Heart left ventricle (tissue), 16 donors: ENCODE data around the gene SPO11. TPM values are rescaled to one million over a fixed set of nuclear protein-coding genes. Genes with fewer than 3 reads are reported as not detected.

Experiments used
- ATAC-seq, 4 donors: fragments of 200-7000 bp; cut with Tn5 transposase; one replicate each; pipeline ENCODE4 v1.9.1; 2020 to 2022; ENCODE audit warnings: moderate library complexity in 4 of 4, mild to moderate bottlenecking in 3 of 4, moderate number of reproducible peaks in 1 of 4
- DNase-seq, 5 donors: peaks; one replicate each; pipeline ENCODE4 v3.0.0-alpha.2; 2020
- H3K27ac ChIP-seq, 12 donors: fragments of 200-600 bp; sonication (generic) in 4 of 12; one replicate each; pipeline versions ENCODE4 v1.5.0 to v1.8.0; 2016 to 2022; ENCODE audit warnings: mild to moderate bottlenecking in 2 of 12
- H3K27me3 ChIP-seq, 9 donors: fragments of 200-600 bp; sonication (generic) in 2 of 9; one replicate each; pipeline versions ENCODE4 v1.5.1 to v1.8.0; 2016 to 2022; ENCODE audit warnings: mild to moderate bottlenecking in 3 of 9
- H3K36me3 ChIP-seq, 9 donors: fragments of 200-600 bp; sonication (generic) in 2 of 9; one replicate each; pipeline versions ENCODE4 v1.5.0 to v1.8.0; 2018 to 2022; ENCODE audit warnings: mild to moderate bottlenecking in 2 of 9
- H3K4me1 ChIP-seq, 12 donors: fragments of 200-600 bp; sonication (generic) in 4 of 12; one replicate each; pipeline versions ENCODE4 v1.5.0 to v1.8.0; 2016 to 2022; ENCODE audit warnings: mild to moderate bottlenecking in 3 of 12
- H3K4me3 ChIP-seq, 12 donors: fragments of 200-600 bp; sonication (generic) in 4 of 12; one replicate each; pipeline versions ENCODE4 v1.5.0 to v1.8.0; 2017 to 2022; ENCODE audit warnings: mild to moderate bottlenecking in 9 of 12, moderate library complexity in 4 of 12
- H3K9me3 ChIP-seq, 12 donors: fragments of 200-600 bp; sonication (generic) in 4 of 12; one replicate each; pipeline versions ENCODE4 v1.5.0 to v1.8.0; 2016 to 2022; ENCODE audit warnings: mild to moderate bottlenecking in 1 of 12
- CTCF ChIP-seq, 12 donors: fragments of 200-600 bp; sonication (generic) in 4 of 12; IDR thresholded peaks; one replicate each; pipeline versions ENCODE4 v1.5.0 to v1.8.0; 2018 to 2022; ENCODE audit warnings: antibody characterized with exemption in 12 of 12, mild to moderate bottlenecking in 5 of 12
- POLR2A ChIP-seq, 2 donors: fragments of 450-650 bp; IDR thresholded peaks; one replicate each; pipeline ENCODE4 v1.6.1; 2017; ENCODE audit warnings: antibody characterized with exemption in 2 of 2, mild to moderate bottlenecking in 2 of 2, moderate library complexity in 2 of 2
- WGBS, 4 donors: extraction: QIAGEN DNeasy Blood & Tissue Kit in 2 of 4; methylation state at CpG; one replicate each; pipeline versions ENCODE4 v1.1.5 to v1.1.7; 2013 to 2018; 5-methylcytosine and 5-hydroxymethylcytosine counted together
- intact Hi-C, 10 donors: fragments of 100-400 bp; cut with DNase I; formaldehyde crosslinking; loops; one replicate each; pipeline versions ENCODE4 v1.11.1 to v1.14.2; 2022
- polyA plus RNA-seq, 2 donors: library from polyadenylated mRNA; stranded (reverse); fragments of 200-250 nt; gene quantifications; one replicate each; pipeline ENCODE4 v1.2.3, GENCODE V29; 2013
- total RNA-seq, 9 donors: library from RNA; depleted of rRNA in 2 of 9; stranded (reverse); fragments of >200 nt in 2 of 9; fragmentation: NEBNext Ultra II Directional in 3 of 9; extraction: Animal tissue kit (Norgen Biotek cat#: 25700) in 3 of 9; gene quantifications; one replicate each; pipeline versions ENCODE4 v1.1.0 to v1.2.4, GENCODE V29; 2016 to 2023
- donor health status: ischemic (EF 13 %, LVEDD 7.1; RV severe dilation, severe dysfunction).
- donor health status: healthy with polysubstance abuse.
- donor health status: DM: no; HTN: yes; CAD: no.
- donor health status: DM: no; HTN: no; CAD: no.
- donor health status: ischemic (EF 25% LVEDD 6.9; RV normal size, moderate dysfunction).
- donor health status: ischemic (EF 25% LVEDD 5.7; RV mildly dilated, moderate dysfunction).
- donor health status: healthy.
- donor health status: DM: yes; HTN: yes; CAD: no.
- donor health status: ischemic (EF 35%, LVEDD 5.7; RV mildly dilated, moderate dysfunction).
- donor health status: nonischemic (EF 11% LVEDD 7.7; RV severe dilation, severe dysfunction).
- donor health status: DM: yes; HTN: yes; CAD: no.
- donor health status: PGD.
- donor health status: ischemic (EF 29% LVEDD 5.4; RV normal size, mild dysfunction).
- donor health status: nonischemic (EF 23%, LVEDD 6.1; RV moderate dilation, normal function).

The SPO11 gene
- total and polyA plus RNA-seq, 11 donors = not detected

DNA sequence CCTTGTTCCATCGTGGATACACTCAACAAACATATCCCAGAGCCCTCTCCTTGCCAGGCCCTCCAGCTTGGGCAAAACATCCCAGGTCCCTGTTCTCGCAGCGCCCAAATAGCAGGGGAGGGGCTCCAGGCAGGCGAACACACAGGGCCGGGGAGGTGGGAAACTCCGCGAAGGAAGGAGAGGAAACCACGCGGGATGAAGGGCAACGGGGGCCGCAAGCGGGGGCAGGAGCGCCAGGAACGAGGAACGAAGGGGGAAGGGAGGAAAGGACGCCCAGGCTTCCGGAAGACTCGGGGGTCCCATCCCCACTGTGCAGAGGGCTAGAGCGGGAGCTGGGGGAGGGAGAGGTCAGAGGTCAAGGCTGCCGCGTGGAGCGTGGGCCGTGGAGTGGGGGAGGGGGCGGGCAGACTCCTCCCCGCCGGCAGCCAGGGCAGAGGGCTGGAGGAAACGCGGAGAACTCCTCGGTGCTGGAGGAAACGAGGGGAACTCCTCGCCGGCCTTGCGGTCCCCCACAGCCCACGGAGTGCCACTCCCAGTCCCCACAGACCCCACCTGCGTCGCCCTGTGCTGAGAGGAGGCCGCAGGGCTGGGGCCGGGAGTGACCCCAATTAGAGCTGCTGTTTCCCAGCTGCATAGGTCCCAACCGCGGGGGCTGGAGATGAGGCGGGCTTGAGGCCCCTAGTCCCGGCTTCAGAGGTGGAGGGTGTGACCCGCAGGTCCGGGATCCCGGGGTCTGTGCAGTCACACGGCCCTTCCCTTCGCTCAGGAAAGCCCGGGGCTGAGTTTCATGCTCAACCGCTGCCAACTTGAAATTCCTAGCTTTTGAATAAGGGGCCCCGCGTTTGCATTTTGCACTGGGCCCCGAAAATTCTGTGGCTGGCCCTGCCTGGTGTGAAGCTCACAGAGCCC, 60.3 kb downstream of the SPO11 start:
- TF ChIP-seq POLR2A (IDR thresholded peaks at IDR 0.05) = no peak
- TF ChIP-seq CTCF (IDR thresholded peaks at IDR 0.05) = peak in 2 of 12 donors; percentile 2 to 4
- Histone ChIP-seq H3K9me3 (peaks cover 0 to 5% (median 0%) of the 10 kb centered on the region in 12 donors), H3K27ac (peak overlapping the region; percentile 29 to 87 (median 79)), H3K36me3 (peaks cover 0 to 20% (median 4%) of the 10 kb centered on the region in 9 donors), H3K27me3 (no peaks in the 10 kb centered on the region), H3K4me3 (peak overlapping the region in 11 of 12 donors; percentile 10 to 60 (median 49)), H3K4me1 (peaks cover 3 to 66% (median 46%) of the 10 kb centered on the region in 12 donors)
- intact Hi-C loops = loop anchor here in 6 of 10 donors (5.0 to 10.0 kb wide), 6 partner anchors 47 to 825 kb away; partner anchors contain the start of gene PMEPA1 (in 1 of the 6)
- DNase-seq (peak in 4 of 5 donors; percentile 39 to 68 (median 42)), ATAC-seq (peak in 1 of 4 donors; percentile 0)
- 38 to 43% (median 40%) methylated on average over 36 to 52 of the region's 52 CpGs for WGBS, 4 donors

DNA sequence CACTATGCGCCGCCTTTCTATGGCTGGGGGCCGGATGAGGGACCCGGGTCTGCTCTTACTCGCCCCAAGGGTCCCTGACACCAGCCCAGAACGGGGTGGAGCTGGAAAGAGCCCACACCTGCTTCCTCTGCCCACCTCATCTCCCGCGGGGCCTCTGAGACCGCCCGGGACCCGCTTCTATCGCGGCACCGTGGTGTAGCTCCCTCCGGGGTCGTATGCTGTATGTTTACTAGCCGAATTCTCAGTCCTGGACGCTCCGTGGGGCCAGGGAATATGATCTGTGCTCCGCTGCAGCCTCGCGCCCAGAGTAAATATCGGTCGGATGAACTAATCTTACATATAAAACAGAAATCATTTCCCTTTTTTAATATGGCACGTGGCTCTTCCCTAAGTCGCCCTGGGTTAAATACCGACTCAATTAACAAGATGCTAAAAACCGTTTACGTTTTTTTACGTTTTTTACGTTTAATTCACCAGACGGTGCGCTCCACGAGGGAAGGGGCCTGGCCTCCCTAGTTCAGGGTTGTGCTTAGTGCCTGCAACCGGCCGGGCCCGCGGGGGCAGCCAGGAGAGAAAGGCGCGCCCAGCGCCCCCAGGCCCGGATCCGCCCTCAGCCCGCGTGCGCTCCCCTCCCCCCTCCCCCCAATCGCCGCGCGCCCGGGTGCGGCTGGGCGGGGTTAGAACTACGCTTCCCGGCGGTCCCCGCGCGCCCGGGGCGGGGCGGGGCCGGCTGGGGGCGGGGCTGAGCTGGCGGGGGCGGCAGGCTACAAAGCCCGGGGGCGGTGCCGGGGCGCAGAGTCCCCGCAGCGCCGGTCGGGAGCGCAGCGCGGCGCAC, 61.2 kb downstream of the SPO11 start, which contains the start of gene RBM38:
TSS of gene RBM38 (plus strand) at position 793 of the 835 bp plus-strand sequence. CDS start 186 bp downstream, outside the sequence.
- 28 to 48% (median 37%) methylated on average over 42 to 78 of the region's 78 CpGs for WGBS, 4 donors
- Histone ChIP-seq H3K36me3 (peaks cover 0 to 29% (median 4%) of the 10 kb centered on the region in 9 donors), H3K9me3 (peaks cover 0 to 5% (median 0%) of the 10 kb centered on the region in 12 donors), H3K27ac (peak within 1 kb of the TSS; percentile 80 to 97 (median 90)), H3K4me3 (peak within 1 kb of the TSS; percentile 63 to 94 (median 75)), H3K4me1 (peaks cover 7 to 67% (median 49%) of the 10 kb centered on the region in 12 donors), H3K27me3 (no peaks in the 10 kb centered on the region)
- intact Hi-C loops = loop anchor here in 4 of 10 donors (5.0 to 10.0 kb wide), 3 partner anchors 46 to 324 kb away; partner anchors contain the start of gene PMEPA1 (in 1 of the 4)
- ATAC-seq = peak; percentile 24 to 77 (median 62)
- peak; percentile 66 to 89 (median 75) for DNase-seq
- no peak for TF ChIP-seq POLR2A (IDR thresholded peaks at IDR 0.05)
- TF ChIP-seq CTCF (IDR thresholded peaks at IDR 0.05) = no peak

- Histone ChIP-seq H3K9me3 (peaks cover 0 to 1% (median 0%) of the 10 kb centered on the region in 12 donors), H3K36me3 (peaks cover 0 to 37% (median 4%) of the 10 kb centered on the region in 9 donors), H3K4me1 (peaks cover 12 to 76% (median 57%) of the 10 kb centered on the region in 12 donors), H3K27ac (peak overlapping the region; percentile 80 to 97 (median 90)), H3K4me3 (peak overlapping the region; percentile 63 to 94 (median 75)), H3K27me3 (no peaks in the 10 kb centered on the region)
- no peak for TF ChIP-seq CTCF (IDR thresholded peaks at IDR 0.05)
- TF ChIP-seq POLR2A (IDR thresholded peaks at IDR 0.05) = no peak
- intact Hi-C loops = loop anchor here in 4 of 10 donors (2.0 to 10.0 kb wide), 4 partner anchors 46 to 323 kb away; partner anchors contain the start of gene PMEPA1 (in 1 of the 4)
- 2 to 3% (median 2%) methylated on average over 36 to 96 of the region's 98 CpGs for WGBS, 4 donors
- ATAC-seq = no peak
- peak in 4 of 5 donors; percentile 34 to 68 (median 42) for DNase-seq
Measured at GRCh38 chr20:57391439-57392301, 62.1 kb downstream of the SPO11 start.
